22Rv1 (cell line): Measurements from ENCODE around the gene ITGB3BP.
"Not testable (repeated sequence)": the region's sequence is repeated elsewhere in the genome, so short reads cannot be mapped to it uniquely, and the experiment has no call there.

Experiments used
- ZFX ChIP-seq: fragments of 450-650 bp; IDR thresholded peaks from 2 replicates; pipeline ENCODE4 v1.6.1; 2017; ENCODE audit warnings: antibody characterized with exemption, borderline replicate concordance
- TF ChIP-seq, protein P1 (sequence below): fragments of 450-650 bp; IDR thresholded peaks from 2 replicates; pipeline ENCODE4 v1.5.1; 2017; ENCODE audit warnings: mild to moderate bottlenecking

DNA sequence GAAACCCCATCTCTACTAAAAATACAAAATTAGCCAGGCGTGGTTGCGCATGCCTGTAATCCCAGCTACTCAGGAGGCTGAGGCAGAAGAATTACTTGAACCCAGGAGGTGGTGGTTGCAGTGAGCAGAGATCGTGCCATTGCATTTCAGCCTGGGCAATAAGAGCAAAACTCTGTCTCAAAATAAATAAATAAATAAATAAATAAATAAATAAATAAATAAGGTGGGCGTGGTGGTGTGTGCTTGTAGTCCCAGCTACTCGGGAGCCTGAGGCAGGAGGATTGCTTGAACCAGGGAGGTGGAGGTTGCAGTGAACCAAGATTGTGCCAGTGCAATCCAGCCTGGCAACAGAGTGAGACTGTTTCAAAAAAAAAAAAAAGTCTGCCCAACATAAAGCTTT is 54.3 kb downstream of the ITGB3BP start:
- TF ChIP-seq, protein P1, sequence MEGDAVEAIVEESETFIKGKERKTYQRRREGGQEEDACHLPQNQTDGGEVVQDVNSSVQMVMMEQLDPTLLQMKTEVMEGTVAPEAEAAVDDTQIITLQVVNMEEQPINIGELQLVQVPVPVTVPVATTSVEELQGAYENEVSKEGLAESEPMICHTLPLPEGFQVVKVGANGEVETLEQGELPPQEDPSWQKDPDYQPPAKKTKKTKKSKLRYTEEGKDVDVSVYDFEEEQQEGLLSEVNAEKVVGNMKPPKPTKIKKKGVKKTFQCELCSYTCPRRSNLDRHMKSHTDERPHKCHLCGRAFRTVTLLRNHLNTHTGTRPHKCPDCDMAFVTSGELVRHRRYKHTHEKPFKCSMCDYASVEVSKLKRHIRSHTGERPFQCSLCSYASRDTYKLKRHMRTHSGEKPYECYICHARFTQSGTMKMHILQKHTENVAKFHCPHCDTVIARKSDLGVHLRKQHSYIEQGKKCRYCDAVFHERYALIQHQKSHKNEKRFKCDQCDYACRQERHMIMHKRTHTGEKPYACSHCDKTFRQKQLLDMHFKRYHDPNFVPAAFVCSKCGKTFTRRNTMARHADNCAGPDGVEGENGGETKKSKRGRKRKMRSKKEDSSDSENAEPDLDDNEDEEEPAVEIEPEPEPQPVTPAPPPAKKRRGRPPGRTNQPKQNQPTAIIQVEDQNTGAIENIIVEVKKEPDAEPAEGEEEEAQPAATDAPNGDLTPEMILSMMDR = not testable (repeated sequence)
- not testable (repeated sequence) for TF ChIP-seq ZFX
